HG03457 (cell line): ENCODE data around the gene DNAH17.

ENCODE experiments used
- ATAC-seq: cut with Tn5 transposase; IDR thresholded peaks from one replicate; pipeline ENCODE4 v1.9.1; 2021; ENCODE audit warnings: moderate number of reproducible peaks; ENCODE audit not compliant: unreplicated experiment

DNAH17 gene

DNA sequence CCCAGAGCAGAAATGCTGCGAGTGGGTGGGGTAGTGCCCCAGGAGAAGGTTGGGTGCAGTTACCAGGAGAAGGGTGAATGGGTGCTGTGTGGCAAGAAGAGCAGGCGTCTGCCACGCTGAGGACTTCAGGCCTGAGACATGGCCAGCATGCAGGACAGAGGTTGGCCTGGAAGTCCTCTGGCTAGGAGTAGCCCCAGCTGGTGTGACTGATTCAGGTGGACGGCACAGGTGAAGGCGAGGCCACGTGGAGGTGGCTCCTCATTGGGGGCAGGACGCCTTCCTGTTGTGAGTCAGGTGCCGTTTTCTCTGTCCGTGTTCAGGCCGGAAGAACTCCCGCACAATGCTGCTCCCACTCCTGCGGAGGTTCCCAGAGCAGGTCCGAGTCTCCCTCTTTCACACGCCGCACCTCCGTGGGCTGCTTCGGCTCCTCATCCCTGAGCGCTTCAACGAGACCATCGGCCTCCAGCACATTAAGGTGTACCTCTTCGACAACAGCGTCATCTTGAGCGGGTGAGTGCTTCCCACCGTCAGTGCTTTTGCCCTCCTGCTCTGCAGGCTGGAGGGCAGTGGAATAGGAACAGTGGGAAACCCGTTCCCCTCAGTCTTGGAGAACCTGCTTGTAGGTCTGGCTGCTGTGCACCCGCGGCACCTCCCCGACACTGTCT, 178.0 kb downstream of the DNAH17 start:
- ATAC-seq: no peak

- no peak for ATAC-seq
Observed at GRCh38 chr17:78398390-78398789, 178.8 kb downstream of the DNAH17 start.

- no peak for ATAC-seq
Observed at GRCh38 chr17:78397681-78398101, 179.5 kb downstream of the DNAH17 start.

- no peak for ATAC-seq
Observed at GRCh38 chr17:78396441-78397337, 180.5 kb downstream of the DNAH17 start.

GRCh38 chr17:78395155-78395554, 182.0 kb downstream of the DNAH17 start:
- no peak for ATAC-seq

GRCh38 chr17:78394209-78394608, 183.0 kb downstream of the DNAH17 start:
- ATAC-seq: no peak

DNA sequence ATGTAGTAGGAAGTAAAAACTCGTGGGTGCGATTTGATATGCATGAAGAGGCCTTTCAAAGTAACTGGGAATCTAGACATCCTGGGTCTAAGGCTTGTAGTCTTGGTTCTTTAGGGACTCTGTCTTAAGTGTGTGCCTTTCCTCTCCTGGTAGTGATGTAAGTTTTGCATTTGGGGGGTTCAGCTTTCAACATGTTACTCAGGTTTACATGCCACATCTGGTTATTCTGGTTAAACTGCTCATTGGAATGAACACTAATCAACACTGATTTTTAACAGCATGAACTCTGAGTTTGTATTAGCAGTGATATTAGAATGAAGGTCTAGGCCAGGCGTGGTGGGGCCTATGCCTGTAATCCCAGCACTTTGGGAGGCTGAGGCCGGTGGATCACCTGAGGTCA, 183.6 kb downstream of the DNAH17 start:
- ATAC-seq: no peak

- no peak for ATAC-seq
Observed at GRCh38 chr17:78392295-78392694, 184.9 kb downstream of the DNAH17 start.

- no peak for ATAC-seq
Observed at GRCh38 chr17:78391843-78392242, 185.4 kb downstream of the DNAH17 start.

DNA sequence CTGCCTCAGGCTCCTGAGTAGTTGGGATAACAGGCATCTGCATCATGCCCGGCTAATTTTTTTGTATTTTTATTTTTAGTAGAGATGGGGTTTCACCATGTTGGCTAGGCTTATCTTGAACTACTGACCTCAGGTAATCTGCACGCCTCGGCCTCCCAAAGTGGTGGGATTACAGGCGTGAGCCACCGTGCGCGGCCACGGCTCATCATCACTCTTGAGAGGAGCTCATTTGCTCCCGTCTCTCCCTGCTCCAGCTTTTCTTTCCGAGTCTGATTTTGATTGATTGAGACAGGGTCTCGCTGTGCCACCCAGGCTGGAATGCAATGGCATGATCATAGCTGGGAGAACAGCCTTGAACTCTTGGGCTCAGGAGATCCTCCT, 186.2 kb downstream of the DNAH17 start:
- ATAC-seq: no peak

DNA sequence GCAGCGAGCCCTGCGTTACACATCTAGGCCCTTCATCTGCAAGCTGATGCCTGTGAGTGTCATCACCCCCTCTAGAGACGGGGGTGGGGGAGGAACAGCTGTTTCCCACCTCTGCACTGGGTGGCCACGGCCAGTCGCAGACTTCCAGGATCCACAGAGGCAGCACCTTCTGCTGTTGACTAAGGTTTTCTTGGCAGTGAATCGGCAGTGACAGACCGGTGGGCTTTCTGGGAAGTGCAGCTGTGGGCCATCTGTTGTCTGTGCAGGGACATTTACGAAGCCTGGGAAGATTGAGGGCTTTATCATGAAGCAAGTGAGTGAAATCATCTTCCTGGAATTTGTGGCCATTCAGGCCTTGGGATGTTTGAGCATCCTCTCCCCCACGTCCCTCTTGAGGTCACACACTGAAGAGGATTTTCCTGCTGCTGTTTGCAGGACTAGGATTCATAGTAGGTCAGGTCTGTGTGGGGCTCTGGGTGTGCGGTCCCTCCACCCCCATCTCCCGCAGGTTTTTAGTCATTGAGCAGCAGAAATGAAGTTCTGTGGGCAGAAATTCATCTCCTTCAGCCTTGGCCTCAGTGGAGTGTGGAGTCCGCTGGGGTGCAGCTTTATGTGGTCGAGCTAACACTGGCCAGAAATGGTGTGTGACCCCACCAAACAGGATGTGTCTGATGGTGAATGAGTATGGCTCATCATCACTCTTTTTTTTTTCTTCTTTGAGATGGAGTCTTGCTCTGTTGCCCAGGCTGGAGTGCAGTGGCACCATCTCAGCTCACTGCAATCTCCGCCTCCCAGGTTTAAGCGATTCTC, 186.8 kb downstream of the DNAH17 start:
- ATAC-seq: no peak

- no peak for ATAC-seq
Observed at GRCh38 chr17:78387977-78388941, 188.9 kb downstream of the DNAH17 start.

DNA sequence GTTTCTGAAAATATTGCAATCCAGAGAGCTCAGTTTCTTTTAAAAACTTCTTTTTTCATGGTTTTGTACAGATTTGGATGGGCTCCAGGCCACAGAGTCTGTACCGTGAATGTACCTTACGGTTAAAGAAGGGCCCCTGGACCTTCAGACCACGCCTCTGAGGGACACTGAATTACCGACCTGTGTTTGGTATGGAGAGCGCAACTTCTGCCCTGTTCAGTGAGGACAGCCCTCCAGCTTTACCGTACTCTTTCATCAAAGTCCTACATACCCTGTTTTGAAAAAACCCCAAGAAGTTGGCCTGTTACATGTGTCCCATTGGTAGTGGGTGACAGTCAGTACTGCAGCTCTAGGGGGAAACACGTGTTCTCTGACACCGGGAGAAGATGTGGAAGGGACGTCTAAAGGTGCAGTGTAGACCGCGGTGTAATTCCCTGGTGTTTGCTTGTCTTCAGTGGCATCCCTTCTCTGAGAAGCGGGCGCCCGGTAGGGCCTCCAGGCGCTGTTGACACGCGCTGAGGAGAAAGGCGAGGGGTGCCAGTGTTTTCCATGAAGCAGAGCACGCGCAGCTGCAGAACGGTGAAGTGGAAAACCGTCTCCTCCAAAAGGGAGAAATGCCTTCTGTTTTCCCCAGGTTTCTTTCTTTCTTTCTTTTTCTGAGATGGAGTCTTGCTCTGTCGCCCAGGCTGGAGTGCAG, 192.6 kb downstream of the DNAH17 start:
- no peak for ATAC-seq

- ATAC-seq: no peak
Observed at GRCh38 chr17:78383725-78384471, 193.3 kb downstream of the DNAH17 start.

DNA sequence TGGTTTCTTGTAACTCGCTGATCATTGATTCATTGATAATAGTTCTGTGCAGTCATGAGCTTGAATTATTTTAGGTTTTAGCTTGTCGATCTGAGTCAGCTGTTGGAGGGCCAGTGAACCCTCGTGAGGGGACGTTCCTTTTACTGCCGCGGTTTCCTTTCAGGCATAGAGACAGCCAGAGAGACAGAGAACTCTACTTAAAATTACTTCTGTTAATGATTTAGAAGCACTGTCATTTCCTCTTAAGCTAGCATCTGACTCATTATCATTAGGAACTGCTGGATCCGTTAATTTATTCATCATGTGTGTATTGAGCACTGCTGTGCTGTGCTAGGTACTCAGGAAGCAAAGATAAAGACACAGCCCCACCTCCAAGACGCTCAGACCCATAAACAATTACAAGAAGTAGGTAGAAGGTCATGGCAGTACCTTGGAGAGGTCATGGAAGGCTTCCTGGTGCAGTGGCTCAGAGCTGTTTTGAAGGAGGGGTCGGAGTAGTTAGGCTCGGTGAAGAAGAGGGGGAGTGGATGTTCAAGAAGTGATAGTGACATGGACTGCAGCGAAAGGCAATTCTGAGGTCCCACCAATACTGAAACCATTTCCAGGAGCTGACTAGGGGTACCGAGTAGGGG, 195.5 kb downstream of the DNAH17 start:
- no peak for ATAC-seq

DNA sequence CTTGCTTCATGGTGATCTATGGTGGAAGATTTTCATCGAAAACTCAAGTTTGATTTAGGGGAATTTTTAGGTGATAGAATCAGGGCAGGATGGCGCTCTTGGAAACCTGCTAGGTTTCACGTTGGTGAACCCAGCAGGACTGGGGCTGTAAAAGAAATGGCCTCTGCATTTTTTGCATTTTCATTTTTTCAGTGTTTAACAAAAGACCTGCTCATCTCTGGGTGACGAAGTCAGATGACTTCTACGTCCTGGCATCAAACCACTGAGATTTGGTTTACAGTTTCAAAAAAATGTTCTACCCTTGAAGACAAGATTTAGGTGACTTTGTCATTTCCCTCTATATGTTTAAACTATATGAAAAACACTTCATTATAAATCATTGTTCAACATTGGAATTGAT, 196.8 kb downstream of the DNAH17 start:
- ATAC-seq: no peak

- ATAC-seq: no peak
Observed at GRCh38 chr17:78379131-78379491, 198.1 kb downstream of the DNAH17 start.

- no peak for ATAC-seq
Observed at GRCh38 chr17:78378225-78379130, 198.7 kb downstream of the DNAH17 start, which contains the start of gene PGS1. PGS1 (plus strand) TSS chr17:78378649; CDS start chr17:78378666, 17 bp downstream.
